HepG2 (cell line): ENCODE measurements around the gene TXN2. TPM values are rescaled to one million over a fixed set of nuclear protein-coding genes. Genes with fewer than 3 reads are reported as not detected.

ENCODE experiments used
- GABPB1 ChIP-seq: IDR thresholded peaks from 2 replicates; pipeline ENCODE4 v1.6.1; 2016; ENCODE audit warnings: mild to moderate bottlenecking, missing genetic modification reagents, moderate library complexity, missing compliant biosample characterization
- GATA4 ChIP-seq: sonication (generic); IDR thresholded peaks from 2 replicates; pipeline ENCODE4 v1.6.1; 2016; ENCODE audit warnings: antibody characterized with exemption, low read depth, borderline replicate concordance
- RNF219 ChIP-seq: sonication (generic); formaldehyde crosslinking; IDR thresholded peaks from 2 replicates; pipeline ENCODE4 v1.5.0; 2020; ENCODE audit warnings: mild to moderate bottlenecking, missing genetic modification reagents
- STAT6 ChIP-seq: sonication (generic); formaldehyde crosslinking; IDR thresholded peaks from 2 replicates; pipeline ENCODE4 v1.4.0; 2020; ENCODE audit warnings: missing genetic modification reagents, mild to moderate bottlenecking, borderline replicate concordance
- TBX2 ChIP-seq: sonication (generic); formaldehyde crosslinking; IDR thresholded peaks from 2 replicates; pipeline ENCODE4 v1.5.0; 2020; ENCODE audit warnings: missing genetic modification reagents, mild to moderate bottlenecking, borderline replicate concordance
- ZNF567 ChIP-seq: sonication (generic); formaldehyde crosslinking; IDR thresholded peaks from 2 replicates; pipeline ENCODE4 v1.8.1; 2023; ENCODE audit warnings: mild to moderate bottlenecking, missing genetic modification reagents, borderline replicate concordance
- ZNF605 ChIP-seq: sonication (generic); formaldehyde crosslinking; IDR thresholded peaks from 2 replicates; pipeline ENCODE4 v1.8.0; 2022; ENCODE audit warnings: mild to moderate bottlenecking, missing genetic modification reagents
- ZNF709 ChIP-seq: sonication (generic); formaldehyde crosslinking; IDR thresholded peaks from 2 replicates; pipeline ENCODE4 v1.5.0; 2020; ENCODE audit warnings: mild to moderate bottlenecking, missing genetic modification reagents
- ZNF710 ChIP-seq: sonication (generic); formaldehyde crosslinking; IDR thresholded peaks from 2 replicates; pipeline ENCODE4 v1.5.0; 2020; ENCODE audit warnings: mild to moderate bottlenecking, missing genetic modification reagents, borderline replicate concordance
- ZNF841 ChIP-seq: sonication (generic); formaldehyde crosslinking; IDR thresholded peaks from 2 replicates; pipeline ENCODE4 v1.8.1; 2023; ENCODE audit warnings: missing genetic modification reagents, borderline replicate concordance
- polyA plus RNA-seq, 8 experiments: library from polyadenylated mRNA; depleted of rRNA in 3 of 8; stranded (reverse) in 7 of 8; unstranded in 1 of 8; fragments of >200 nt; fragmentation: Illumina TruSeq in 4 of 8; extraction: Trizol in 4 of 8; gene quantifications; 2 replicates each; pipeline versions ENCODE4 v1.2.1 to v1.2.3, GENCODE V29; 2011 to 2016; ENCODE audit warnings: low read depth in 4 of 8, missing spikeins in 1 of 8, mixed read lengths in 1 of 8; ENCODE audit not compliant: insufficient read depth in 1 of 8
- total RNA-seq, 5 experiments: library from RNA; depleted of rRNA; stranded (reverse); fragments of >200 nt; fragmentation: Illumina TruSeq; extraction: Trizol; gene quantifications; 2 replicates each; pipeline ENCODE4 v1.2.3, GENCODE V29; 2016; ENCODE audit warnings: low read depth in 1 of 5
- TF ChIP-seq, protein P1 (sequence below): sonication (generic); formaldehyde crosslinking; IDR thresholded peaks from 2 replicates; pipeline ENCODE4 v1.5.0; 2020; ENCODE audit warnings: mild to moderate bottlenecking, missing genetic modification reagents, borderline replicate concordance

The TXN2 gene
- total and polyA plus RNA-seq, 2 of the 13 experiments (the other 11 are each of a cell fraction or from before 2014, with no cell fraction given), result 41.4 to 109 TPM

GRCh38 chr22:36433318-36434231 lies 47.9 kb downstream of the TXN2 start (continued):
- TF ChIP-seq, protein P1, sequence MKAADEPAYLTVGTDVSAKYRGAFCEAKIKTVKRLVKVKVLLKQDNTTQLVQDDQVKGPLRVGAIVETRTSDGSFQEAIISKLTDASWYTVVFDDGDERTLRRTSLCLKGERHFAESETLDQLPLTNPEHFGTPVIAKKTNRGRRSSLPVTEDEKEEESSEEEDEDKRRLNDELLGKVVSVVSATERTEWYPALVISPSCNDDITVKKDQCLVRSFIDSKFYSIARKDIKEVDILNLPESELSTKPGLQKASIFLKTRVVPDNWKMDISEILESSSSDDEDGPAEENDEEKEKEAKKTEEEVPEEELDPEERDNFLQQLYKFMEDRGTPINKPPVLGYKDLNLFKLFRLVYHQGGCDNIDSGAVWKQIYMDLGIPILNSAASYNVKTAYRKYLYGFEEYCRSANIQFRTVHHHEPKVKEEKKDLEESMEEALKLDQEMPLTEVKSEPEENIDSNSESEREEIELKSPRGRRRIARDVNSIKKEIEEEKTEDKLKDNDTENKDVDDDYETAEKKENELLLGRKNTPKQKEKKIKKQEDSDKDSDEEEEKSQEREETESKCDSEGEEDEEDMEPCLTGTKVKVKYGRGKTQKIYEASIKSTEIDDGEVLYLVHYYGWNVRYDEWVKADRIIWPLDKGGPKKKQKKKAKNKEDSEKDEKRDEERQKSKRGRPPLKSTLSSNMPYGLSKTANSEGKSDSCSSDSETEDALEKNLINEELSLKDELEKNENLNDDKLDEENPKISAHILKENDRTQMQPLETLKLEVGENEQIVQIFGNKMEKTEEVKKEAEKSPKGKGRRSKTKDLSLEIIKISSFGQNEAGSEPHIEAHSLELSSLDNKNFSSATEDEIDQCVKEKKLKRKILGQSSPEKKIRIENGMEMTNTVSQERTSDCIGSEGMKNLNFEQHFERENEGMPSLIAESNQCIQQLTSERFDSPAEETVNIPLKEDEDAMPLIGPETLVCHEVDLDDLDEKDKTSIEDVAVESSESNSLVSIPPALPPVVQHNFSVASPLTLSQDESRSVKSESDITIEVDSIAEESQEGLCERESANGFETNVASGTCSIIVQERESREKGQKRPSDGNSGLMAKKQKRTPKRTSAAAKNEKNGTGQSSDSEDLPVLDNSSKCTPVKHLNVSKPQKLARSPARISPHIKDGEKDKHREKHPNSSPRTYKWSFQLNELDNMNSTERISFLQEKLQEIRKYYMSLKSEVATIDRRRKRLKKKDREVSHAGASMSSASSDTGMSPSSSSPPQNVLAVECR (CRISPR knock-in tag), result peak; percentile 62; the same call in 1 of the 2 replicates
- TF ChIP-seq GABPB1 (CRISPR knock-in tag), result peak; percentile 53; the same call in 1 of the 2 replicates
- no peak; the same call in 1 of the 2 replicates for TF ChIP-seq ZNF710 (CRISPR knock-in tag)
- no peak for TF ChIP-seq ZNF567 (CRISPR knock-in tag)
- TF ChIP-seq ZNF709 (CRISPR knock-in tag), result no peak
- TF ChIP-seq STAT6, result no peak
- no peak for TF ChIP-seq RNF219
- TF ChIP-seq TBX2 (CRISPR knock-in tag), result peak; percentile 66; the same call in 1 of the 2 replicates
- no peak for TF ChIP-seq ZNF841 (CRISPR knock-in tag)
- TF ChIP-seq GATA4, result peak; percentile 41; the same call in 1 of the 2 replicates
- peak; percentile 19; the same call in 1 of the 2 replicates for TF ChIP-seq ZNF605 (CRISPR knock-in tag)
